HG03039 (cell line): Measurements from ENCODE around the gene ADAP2.
"Not testable (repeated sequence)": the region's sequence is repeated elsewhere in the genome, so short reads cannot be mapped to it uniquely, and the experiment has no call there.

ENCODE experiments used
- ATAC-seq: cut with Tn5 transposase; IDR thresholded peaks from one replicate; pipeline ENCODE4 v1.9.1; 2021; ENCODE audit warnings: mild to moderate bottlenecking, moderate library complexity; ENCODE audit not compliant: unreplicated experiment

ADAP2 gene

GRCh38 chr17:30929081-30929633 is 7.4 kb downstream of the ADAP2 start:
- no peak for ATAC-seq

GRCh38 chr17:30929861-30930260 is 8.1 kb downstream of the ADAP2 start:
- not testable (repeated sequence) for ATAC-seq

GRCh38 chr17:30930495-30930894 is 8.8 kb downstream of the ADAP2 start:
- ATAC-seq: no peak

- ATAC-seq: not testable (repeated sequence)
Observed at GRCh38 chr17:30931582-30931981, 9.8 kb downstream of the ADAP2 start.

GRCh38 chr17:30933966-30934365 is 12.2 kb downstream of the ADAP2 start:
- no peak for ATAC-seq

GRCh38 chr17:30939051-30939689 is 17.4 kb downstream of the ADAP2 start:
- no peak for ATAC-seq

- ATAC-seq: no peak
Observed at GRCh38 chr17:30942308-30943079, 20.7 kb downstream of the ADAP2 start.

- no peak for ATAC-seq
Observed at GRCh38 chr17:30947796-30948195, 26.1 kb downstream of the ADAP2 start.

GRCh38 chr17:30950189-30950588 is 28.4 kb downstream of the ADAP2 start:
- ATAC-seq: no peak

- ATAC-seq: no peak
Observed at GRCh38 chr17:30950669-30951399, 29.1 kb downstream of the ADAP2 start.

GRCh38 chr17:30952638-30953393 is 31.1 kb downstream of the ADAP2 start:
- no peak for ATAC-seq

- no peak for ATAC-seq
Observed at GRCh38 chr17:30954046-30954830, 32.5 kb downstream of the ADAP2 start.

GRCh38 chr17:30956764-30957374 is 35.1 kb downstream of the ADAP2 start:
- no peak for ATAC-seq

- no peak for ATAC-seq
Observed at GRCh38 chr17:30957741-30958140, 36.0 kb downstream of the ADAP2 start.

GRCh38 chr17:30958187-30958586 is 36.4 kb downstream of the ADAP2 start:
- ATAC-seq: no peak

- ATAC-seq: peak; percentile 59
Observed at GRCh38 chr17:30961209-30962188, 39.8 kb downstream of the ADAP2 start.

- not testable (repeated sequence) for ATAC-seq
Observed at GRCh38 chr17:30964312-30964711, 42.6 kb downstream of the ADAP2 start.

GRCh38 chr17:30964876-30965275 is 43.1 kb downstream of the ADAP2 start:
- ATAC-seq: no peak
